ENCODE measurements around the gene SLC2A4RG.

The SLC2A4RG gene

GRCh38 chr20:63695424-63696305, 43.9 kb upstream of the SLC2A4RG start:
- H3K27ac ChIP-seq (ENCODE audit: low read depth, low read length), result no peak overlapping the region
- peaks cover 15% of the 10 kb centered on the region for H3K36me3 ChIP-seq (ENCODE audit: insufficient read depth, low read length)
- no peaks in the 10 kb centered on the region for H3K4me1 ChIP-seq (ENCODE audit: insufficient read depth, low read length)
- no peaks in the 10 kb centered on the region for H3K27me3 ChIP-seq (ENCODE audit: control insufficient read depth in 1 of 2, insufficient read depth in 2 of 2, low read length in 2 of 2)
- no peak overlapping the region for H3K4me3 ChIP-seq (ENCODE audit: low read depth in 1 of 2, low read length in 2 of 2)
- no peak overlapping the region for H3K9ac ChIP-seq (ENCODE audit: low read length)
- H3K9me3 ChIP-seq (ENCODE audit: low read length), result no peaks in the 10 kb centered on the region

- Histone ChIP-seq H3K27me3 (ENCODE audit: control insufficient read depth in 1 of 2, insufficient read depth in 2 of 2, low read length in 2 of 2) (no peaks in the 10 kb centered on the region), H3K9me3 (ENCODE audit: low read length) (no peaks in the 10 kb centered on the region), H3K4me3 (ENCODE audit: low read depth in 1 of 2, low read length in 2 of 2) (no peak overlapping the region), H3K4me1 (ENCODE audit: insufficient read depth, low read length) (no peaks in the 10 kb centered on the region), H3K27ac (ENCODE audit: low read depth, low read length) (no peak overlapping the region), H3K9ac (ENCODE audit: low read length) (no peak overlapping the region), H3K36me3 (ENCODE audit: insufficient read depth, low read length) (peaks cover 15% of the 10 kb centered on the region)
These were observed 43.3 kb upstream of the SLC2A4RG start for GRCh38 chr20:63696306-63696627.

- H3K27ac ChIP-seq (ENCODE audit: low read depth, low read length), result no peak within 1 kb of the TSS
- H3K36me3 ChIP-seq (ENCODE audit: insufficient read depth, low read length), result peaks cover 15% of the 10 kb centered on the region
- H3K9me3 ChIP-seq (ENCODE audit: low read length), result no peaks in the 10 kb centered on the region
- no peaks in the 10 kb centered on the region for H3K4me1 ChIP-seq (ENCODE audit: insufficient read depth, low read length)
- no peak within 1 kb of the TSS for H3K9ac ChIP-seq (ENCODE audit: low read length)
- H3K4me3 ChIP-seq (ENCODE audit: low read depth in 1 of 2, low read length in 2 of 2), result no peak within 1 kb of the TSS
- H3K27me3 ChIP-seq (ENCODE audit: control insufficient read depth in 1 of 2, insufficient read depth in 2 of 2, low read length in 2 of 2), result no peaks in the 10 kb centered on the region
These were observed 42.8 kb upstream of the SLC2A4RG start, which contains the start of gene TNFRSF6B for GRCh38 chr20:63696628-63697356. TNFRSF6B (plus strand) TSS chr20:63696652; CDS start chr20:63696768, 116 bp downstream.

- no peak overlapping the region for H3K27ac ChIP-seq (ENCODE audit: low read depth, low read length)
- H3K4me1 ChIP-seq (ENCODE audit: insufficient read depth, low read length), result no peaks in the 10 kb centered on the region
- H3K27me3 ChIP-seq (ENCODE audit: control insufficient read depth in 1 of 2, insufficient read depth in 2 of 2, low read length in 2 of 2), result no peaks in the 10 kb centered on the region
- H3K9me3 ChIP-seq (ENCODE audit: low read length), result no peaks in the 10 kb centered on the region
- no peak overlapping the region for H3K9ac ChIP-seq (ENCODE audit: low read length)
- no peak overlapping the region for H3K4me3 ChIP-seq (ENCODE audit: low read depth in 1 of 2, low read length in 2 of 2)
- H3K36me3 ChIP-seq (ENCODE audit: insufficient read depth, low read length), result peaks cover 15% of the 10 kb centered on the region
These were observed 42.2 kb upstream of the SLC2A4RG start for GRCh38 chr20:63697357-63697867.

GRCh38 chr20:63697868-63698545, 41.6 kb upstream of the SLC2A4RG start:
- H3K4me3 ChIP-seq (ENCODE audit: low read depth in 1 of 2, low read length in 2 of 2), result no peak overlapping the region
- H3K9ac ChIP-seq (ENCODE audit: low read length), result no peak overlapping the region
- no peaks in the 10 kb centered on the region for H3K27me3 ChIP-seq (ENCODE audit: control insufficient read depth in 1 of 2, insufficient read depth in 2 of 2, low read length in 2 of 2)
- no peaks in the 10 kb centered on the region for H3K9me3 ChIP-seq (ENCODE audit: low read length)
- no peaks in the 10 kb centered on the region for H3K4me1 ChIP-seq (ENCODE audit: insufficient read depth, low read length)
- peaks cover 15% of the 10 kb centered on the region for H3K36me3 ChIP-seq (ENCODE audit: insufficient read depth, low read length)
- no peak overlapping the region for H3K27ac ChIP-seq (ENCODE audit: low read depth, low read length)

- H3K9me3 ChIP-seq (ENCODE audit: low read length), result no peaks in the 10 kb centered on the region
- no peak overlapping the region for H3K27ac ChIP-seq (ENCODE audit: low read depth, low read length)
- peaks cover 13% of the 10 kb centered on the region for H3K36me3 ChIP-seq (ENCODE audit: insufficient read depth, low read length)
- no peaks in the 10 kb centered on the region for H3K27me3 ChIP-seq (ENCODE audit: control insufficient read depth in 1 of 2, insufficient read depth in 2 of 2, low read length in 2 of 2)
- no peaks in the 10 kb centered on the region for H3K4me1 ChIP-seq (ENCODE audit: insufficient read depth, low read length)
- H3K4me3 ChIP-seq (ENCODE audit: low read depth in 1 of 2, low read length in 2 of 2), result no peak overlapping the region
- H3K9ac ChIP-seq (ENCODE audit: low read length), result no peak overlapping the region
These were observed 40.7 kb upstream of the SLC2A4RG start for GRCh38 chr20:63698739-63699465.

- H3K36me3 ChIP-seq (ENCODE audit: insufficient read depth, low read length), result peaks cover 12% of the 10 kb centered on the region
- H3K4me3 ChIP-seq (ENCODE audit: low read depth in 1 of 2, low read length in 2 of 2), result no peak overlapping the region
- no peaks in the 10 kb centered on the region for H3K27me3 ChIP-seq (ENCODE audit: control insufficient read depth in 1 of 2, insufficient read depth in 2 of 2, low read length in 2 of 2)
- no peaks in the 10 kb centered on the region for H3K4me1 ChIP-seq (ENCODE audit: insufficient read depth, low read length)
- H3K9me3 ChIP-seq (ENCODE audit: low read length), result no peaks in the 10 kb centered on the region
- H3K9ac ChIP-seq (ENCODE audit: low read length), result no peak overlapping the region
- no peak overlapping the region for H3K27ac ChIP-seq (ENCODE audit: low read depth, low read length)
These were observed 39.9 kb upstream of the SLC2A4RG start for GRCh38 chr20:63699466-63700198.

GRCh38 chr20:63700199-63701050, 39.2 kb upstream of the SLC2A4RG start:
- no peak overlapping the region for H3K9ac ChIP-seq (ENCODE audit: low read length)
- no peak overlapping the region for H3K27ac ChIP-seq (ENCODE audit: low read depth, low read length)
- H3K36me3 ChIP-seq (ENCODE audit: insufficient read depth, low read length), result peaks cover 13% of the 10 kb centered on the region
- no peaks in the 10 kb centered on the region for H3K4me1 ChIP-seq (ENCODE audit: insufficient read depth, low read length)
- H3K9me3 ChIP-seq (ENCODE audit: low read length), result no peaks in the 10 kb centered on the region
- H3K4me3 ChIP-seq (ENCODE audit: low read depth in 1 of 2, low read length in 2 of 2), result no peak overlapping the region
- H3K27me3 ChIP-seq (ENCODE audit: control insufficient read depth in 1 of 2, insufficient read depth in 2 of 2, low read length in 2 of 2), result no peaks in the 10 kb centered on the region

GRCh38 chr20:63701051-63701328, 38.6 kb upstream of the SLC2A4RG start:
- H3K4me3 ChIP-seq (ENCODE audit: low read depth in 1 of 2, low read length in 2 of 2), result no peak overlapping the region
- no peak overlapping the region for H3K9ac ChIP-seq (ENCODE audit: low read length)
- H3K9me3 ChIP-seq (ENCODE audit: low read length), result no peaks in the 10 kb centered on the region
- peaks cover 2% of the 10 kb centered on the region for H3K4me1 ChIP-seq (ENCODE audit: insufficient read depth, low read length)
- no peaks in the 10 kb centered on the region for H3K27me3 ChIP-seq (ENCODE audit: control insufficient read depth in 1 of 2, insufficient read depth in 2 of 2, low read length in 2 of 2)
- H3K36me3 ChIP-seq (ENCODE audit: insufficient read depth, low read length), result peaks cover 18% of the 10 kb centered on the region
- H3K27ac ChIP-seq (ENCODE audit: low read depth, low read length), result no peak overlapping the region

Data from muscle layer of colon (tissue), 2 donors.